GM18505 (cell line): ENCODE data around the gene MYRF.

ENCODE experiments used
- ATAC-seq: cut with Tn5 transposase; IDR thresholded peaks from one replicate; pipeline ENCODE4 v1.9.1; 2021; ENCODE audit not compliant: unreplicated experiment
- POLR2A ChIP-seq: IDR thresholded peaks from 4 replicates; pipeline ENCODE4 v1.6.1; 2011; ENCODE audit warnings: borderline replicate concordance; ENCODE audit not compliant: insufficient read depth, insufficient read length; ENCODE audit errors: extremely low read depth

Gene MYRF

DNA sequence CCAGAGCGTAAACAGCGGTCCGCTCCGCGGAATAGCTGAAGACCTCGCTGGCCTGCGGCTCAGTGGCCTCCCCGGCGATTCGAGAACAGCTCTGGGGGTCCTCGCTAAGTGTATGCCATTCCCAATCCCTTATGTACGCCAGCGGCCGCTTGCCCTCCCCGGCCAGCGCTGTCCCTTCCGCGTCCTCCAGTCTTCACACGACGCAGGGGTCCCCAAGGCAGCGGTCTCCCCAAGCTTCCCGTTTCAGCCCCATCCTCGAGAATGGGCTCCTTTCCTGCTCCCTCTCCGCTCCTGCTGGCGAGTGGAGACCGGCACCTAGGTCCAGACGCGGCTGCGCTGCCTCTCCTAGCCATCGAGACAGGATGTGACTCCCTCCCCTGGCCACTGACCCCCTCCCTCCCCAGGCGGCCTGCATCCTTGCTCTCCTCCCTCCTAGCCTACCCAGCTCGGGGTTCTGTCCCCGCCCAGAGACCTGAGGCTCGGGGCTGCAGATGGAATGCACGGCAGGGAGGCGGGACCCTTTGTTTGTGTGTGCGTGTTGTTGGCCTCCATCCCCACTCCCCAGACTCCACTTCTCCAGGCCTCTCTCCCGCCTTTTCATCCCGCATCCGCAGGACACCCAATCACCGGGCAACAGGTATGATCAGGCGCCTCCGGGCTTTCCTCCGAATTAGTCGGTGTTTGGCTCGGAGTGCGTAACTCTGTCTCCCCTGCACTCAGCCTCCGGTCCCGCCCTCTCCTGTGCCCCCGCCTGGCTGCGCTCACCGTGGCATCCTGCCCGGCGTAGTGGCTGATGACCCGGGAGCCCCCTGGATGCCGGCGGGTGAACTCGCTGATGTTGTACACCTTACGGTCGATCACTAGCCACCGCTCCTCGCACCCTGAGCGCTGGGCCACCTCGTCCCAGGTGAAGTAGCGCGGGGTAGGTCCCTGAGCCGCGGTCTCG lies 63.6 kb downstream of the MYRF start:
- TF ChIP-seq POLR2A: peak; percentile 10
- ATAC-seq: peak; percentile 33

DNA sequence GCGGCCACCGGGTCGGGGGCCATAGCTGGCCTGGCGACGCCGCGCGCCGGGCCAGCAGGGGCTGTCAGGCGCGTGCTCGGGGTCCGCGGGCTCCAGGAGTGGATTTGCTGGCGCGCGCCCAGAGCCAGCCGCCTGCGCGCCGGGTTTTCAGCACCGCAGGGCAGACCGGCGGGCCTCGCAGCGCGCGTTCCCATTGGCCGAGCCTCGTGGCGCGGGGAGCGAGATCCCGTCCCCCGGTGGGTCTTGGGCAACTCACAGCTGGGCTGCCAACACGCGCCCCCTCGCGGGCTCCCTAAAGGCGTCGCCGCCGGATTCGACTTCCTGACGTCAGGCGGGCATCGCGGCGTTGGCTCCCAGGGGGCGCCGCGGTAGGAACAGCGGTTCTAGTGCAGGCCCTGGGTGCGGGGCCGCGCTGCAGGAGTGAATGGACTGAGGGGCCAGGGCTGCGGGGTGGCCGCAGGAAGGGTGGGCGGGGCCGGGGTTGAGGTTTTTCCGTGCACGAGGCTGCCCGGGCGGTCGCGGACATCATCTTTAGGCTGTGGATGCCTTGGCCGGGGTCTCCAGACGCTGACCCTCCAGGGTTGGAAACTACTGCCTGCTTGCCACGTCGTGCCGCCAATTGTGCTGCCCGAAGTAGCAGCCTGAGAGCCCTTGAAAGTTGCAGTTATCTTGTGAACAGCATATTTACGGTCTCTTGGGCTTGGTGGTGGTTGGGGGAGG lies 64.5 kb downstream of the MYRF start, which contains the start of gene FADS1:
TSS of gene FADS1 (minus strand) at position 268 of the 720 bp plus-strand sequence. CDS start at position 194, 74 bp downstream.
- TF ChIP-seq POLR2A: no peak
- ATAC-seq: peak; percentile 59

DNA sequence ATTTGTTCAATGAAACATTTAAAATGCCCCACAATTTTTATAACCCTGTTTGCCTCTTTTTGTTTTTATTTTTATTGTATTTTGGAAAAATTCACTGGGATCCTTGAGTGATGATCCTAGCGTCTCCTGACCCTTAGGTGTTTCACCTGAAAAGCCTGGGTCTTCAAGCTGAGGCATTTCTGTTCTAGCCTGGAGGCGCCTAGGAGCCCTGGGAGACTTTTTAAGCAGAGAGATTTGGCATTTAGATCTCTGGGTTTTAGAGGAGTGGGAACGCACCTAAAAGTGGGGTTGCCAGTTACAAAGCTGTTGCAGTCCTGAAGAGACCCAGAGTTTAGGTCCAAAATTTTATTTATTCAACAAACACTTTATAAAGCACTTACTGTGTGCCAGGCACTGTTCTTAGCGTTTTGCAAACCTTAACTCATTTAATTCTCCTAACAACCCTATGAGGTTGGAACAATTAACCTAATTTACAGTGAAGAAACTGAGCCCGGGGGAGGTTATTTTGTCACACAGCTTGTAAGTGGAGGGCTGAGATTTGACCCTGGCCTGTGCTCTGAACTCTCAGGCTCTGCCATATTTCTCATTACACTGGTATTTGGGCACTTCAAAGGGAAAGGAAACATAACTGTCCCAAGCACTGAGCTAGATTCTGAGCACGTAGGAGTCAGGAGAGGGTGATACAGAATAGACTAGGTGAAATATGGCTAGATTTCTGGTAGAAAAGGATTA lies 65.2 kb downstream of the MYRF start:
- no peak for TF ChIP-seq POLR2A
- ATAC-seq: no peak

DNA sequence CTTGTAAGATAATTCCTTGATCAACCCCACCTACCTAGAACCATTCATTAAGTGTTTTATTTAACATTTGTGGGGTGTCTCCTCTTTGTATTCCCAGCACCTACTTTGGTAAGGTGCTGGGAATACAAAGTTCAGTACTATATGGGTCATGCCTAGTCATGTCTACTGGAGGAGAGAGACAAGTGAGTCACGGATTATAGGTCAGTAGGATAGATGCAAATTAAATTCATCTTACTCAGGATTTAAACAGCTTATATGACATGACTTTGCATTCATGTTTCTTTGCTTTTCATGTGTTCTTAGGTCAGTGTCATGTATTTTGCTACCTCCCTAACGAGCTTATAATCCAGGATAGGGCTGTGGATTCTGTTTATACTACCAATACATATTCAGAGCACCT lies 67.7 kb downstream of the MYRF start:
- TF ChIP-seq POLR2A: no peak
- ATAC-seq: no peak

DNA sequence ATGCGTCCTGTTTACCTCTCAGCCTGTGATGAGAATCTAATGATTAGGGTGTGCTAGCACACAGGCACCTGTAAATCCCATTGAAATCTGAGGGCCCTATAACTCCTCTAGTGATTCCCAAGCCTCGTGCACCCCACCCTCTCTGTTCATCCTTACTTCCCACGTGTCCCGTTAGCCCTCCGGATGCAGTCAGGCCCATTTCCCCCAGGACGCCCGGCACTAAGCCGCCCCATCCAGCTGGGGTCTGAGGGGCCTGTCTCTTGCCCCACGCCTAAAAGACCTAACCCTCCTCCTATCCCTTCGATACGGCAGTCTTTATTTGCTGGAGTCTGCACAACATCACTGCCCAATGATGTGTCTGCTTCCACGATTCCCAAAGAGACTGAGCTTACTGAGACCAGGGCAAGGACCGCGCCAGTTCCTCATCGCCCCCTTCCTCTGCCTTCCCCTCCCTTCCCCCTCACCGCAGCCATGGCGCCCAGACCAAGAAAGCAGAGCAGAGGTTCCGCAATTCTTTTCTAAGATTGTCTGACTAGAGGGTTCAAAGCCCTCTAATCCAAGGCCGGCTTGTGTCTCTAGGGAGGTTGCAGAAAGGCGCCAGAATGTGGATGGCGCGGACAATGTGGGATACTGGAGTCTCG lies 74.6 kb downstream of the MYRF start:
- peak; percentile 19 for ATAC-seq
- TF ChIP-seq POLR2A: peak; percentile 2

DNA sequence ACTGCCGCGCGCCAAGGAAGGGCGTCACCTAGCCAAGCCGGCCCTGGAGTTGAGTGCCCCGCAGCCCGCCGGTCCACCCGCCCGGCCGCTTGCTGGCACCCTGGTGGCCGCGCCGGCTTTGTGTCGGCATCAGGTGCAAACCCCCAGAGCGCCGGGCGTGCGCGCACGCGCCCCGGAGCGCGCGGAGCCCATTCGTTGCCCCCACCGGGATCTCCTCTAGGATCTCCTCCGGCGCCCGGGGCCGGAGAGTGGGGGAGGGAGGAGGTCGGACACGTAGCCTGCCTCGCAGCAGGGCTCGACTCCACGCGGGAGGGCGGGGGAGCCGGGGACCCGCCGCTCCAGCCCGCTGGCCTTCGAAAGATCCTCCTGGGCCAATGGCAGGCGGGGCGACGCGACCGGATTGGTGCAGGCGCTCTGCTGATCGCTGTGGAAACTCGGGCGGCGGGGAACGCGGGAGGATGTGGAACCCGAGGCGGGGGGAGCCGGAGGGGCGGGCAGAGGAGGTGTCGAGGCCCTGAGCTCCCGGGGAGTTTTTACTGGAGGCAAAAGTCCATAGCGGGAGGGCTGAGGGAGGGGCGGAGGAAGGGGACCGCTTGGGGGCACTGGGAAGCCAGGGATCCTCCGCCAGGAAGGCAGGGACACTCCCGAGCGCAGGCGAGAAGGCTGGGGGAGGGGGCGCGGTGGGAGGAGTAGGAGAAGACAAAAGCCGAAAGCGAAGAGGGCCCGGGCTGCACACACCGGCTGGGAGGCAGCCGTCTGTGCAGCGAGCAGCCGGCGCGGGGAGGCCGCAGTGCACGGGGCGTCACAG lies 75.3 kb downstream of the MYRF start, which contains the start of gene FADS2:
TSS of gene FADS2 (plus strand) at position 730 of the 808 bp plus-strand sequence. CDS start 91 bp downstream, outside the sequence.
- ATAC-seq: peak; percentile 57

DNA sequence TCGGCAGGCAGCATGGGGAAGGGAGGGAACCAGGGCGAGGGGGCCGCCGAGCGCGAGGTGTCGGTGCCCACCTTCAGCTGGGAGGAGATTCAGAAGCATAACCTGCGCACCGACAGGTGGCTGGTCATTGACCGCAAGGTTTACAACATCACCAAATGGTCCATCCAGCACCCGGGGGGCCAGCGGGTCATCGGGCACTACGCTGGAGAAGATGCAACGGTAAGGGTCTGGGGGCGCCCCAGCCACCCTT lies 75.9 kb downstream of the MYRF start:
- ATAC-seq: no peak

More for the DNA sequence above, 75.3 kb downstream of the MYRF start, which contains the start of gene FADS2:
- TF ChIP-seq POLR2A: peak; percentile 76

DNA sequence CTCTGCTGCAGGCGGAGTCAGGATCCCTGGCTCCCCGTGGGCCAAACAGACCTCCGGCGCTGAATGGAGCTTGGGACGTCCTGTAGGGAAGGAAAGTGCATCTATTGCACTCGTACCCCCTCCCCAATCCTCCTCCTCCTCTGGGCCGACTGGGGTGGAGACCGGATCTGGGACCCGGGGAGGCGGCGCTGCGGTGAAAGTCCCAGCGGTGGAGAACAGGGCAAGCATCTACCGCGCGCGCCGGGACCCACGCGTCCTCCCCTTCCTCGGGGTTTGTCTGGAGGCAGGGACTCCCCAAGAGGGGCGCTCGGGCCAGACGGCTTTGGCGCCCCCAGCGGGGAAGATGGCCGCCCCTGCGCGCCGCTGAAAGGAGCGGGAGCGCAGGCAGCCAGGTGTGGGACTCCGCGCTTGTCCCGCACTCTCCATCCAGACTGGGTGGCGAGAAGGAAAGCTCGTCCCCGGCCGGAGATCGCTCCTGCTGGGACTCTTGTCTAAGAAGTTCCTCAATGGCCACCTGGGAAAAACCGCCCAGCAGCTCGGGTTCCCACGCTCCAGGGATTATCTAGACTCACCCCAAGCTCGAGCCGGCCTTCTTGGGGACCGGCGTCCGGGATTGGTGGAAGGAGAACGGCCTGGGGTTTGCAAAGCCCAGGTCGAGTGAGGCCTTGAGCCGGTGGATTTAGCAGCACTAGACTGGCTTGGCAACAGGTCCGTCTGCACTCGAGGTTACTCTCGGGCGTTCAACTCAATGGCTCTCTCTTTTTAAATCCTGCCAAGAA lies 76.4 kb downstream of the MYRF start:
- peak; percentile 19 for ATAC-seq
- peak; percentile 48 for TF ChIP-seq POLR2A

More for the DNA sequence above, 75.9 kb downstream of the MYRF start:
- TF ChIP-seq POLR2A: no peak

DNA sequence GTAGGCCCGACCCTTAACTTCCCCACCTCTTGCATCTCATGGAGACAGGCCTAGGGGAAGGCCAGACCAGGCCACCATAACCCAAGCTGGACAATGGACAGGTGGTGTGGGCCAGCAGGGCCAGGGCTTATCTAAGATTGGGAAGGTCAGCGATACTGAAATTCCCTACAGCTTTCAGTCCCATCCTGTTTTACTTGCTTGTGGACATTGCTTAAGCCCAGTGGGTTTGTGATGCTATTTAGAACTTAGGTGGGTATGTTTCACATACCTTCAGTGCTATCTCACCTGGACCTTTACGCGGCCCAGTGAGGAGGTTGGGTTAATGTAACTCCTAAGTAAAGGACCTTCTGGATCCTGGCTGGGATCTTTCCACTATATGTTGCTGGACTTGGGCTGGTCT lies 77.4 kb downstream of the MYRF start:
- TF ChIP-seq POLR2A: no peak
- ATAC-seq: no peak

DNA sequence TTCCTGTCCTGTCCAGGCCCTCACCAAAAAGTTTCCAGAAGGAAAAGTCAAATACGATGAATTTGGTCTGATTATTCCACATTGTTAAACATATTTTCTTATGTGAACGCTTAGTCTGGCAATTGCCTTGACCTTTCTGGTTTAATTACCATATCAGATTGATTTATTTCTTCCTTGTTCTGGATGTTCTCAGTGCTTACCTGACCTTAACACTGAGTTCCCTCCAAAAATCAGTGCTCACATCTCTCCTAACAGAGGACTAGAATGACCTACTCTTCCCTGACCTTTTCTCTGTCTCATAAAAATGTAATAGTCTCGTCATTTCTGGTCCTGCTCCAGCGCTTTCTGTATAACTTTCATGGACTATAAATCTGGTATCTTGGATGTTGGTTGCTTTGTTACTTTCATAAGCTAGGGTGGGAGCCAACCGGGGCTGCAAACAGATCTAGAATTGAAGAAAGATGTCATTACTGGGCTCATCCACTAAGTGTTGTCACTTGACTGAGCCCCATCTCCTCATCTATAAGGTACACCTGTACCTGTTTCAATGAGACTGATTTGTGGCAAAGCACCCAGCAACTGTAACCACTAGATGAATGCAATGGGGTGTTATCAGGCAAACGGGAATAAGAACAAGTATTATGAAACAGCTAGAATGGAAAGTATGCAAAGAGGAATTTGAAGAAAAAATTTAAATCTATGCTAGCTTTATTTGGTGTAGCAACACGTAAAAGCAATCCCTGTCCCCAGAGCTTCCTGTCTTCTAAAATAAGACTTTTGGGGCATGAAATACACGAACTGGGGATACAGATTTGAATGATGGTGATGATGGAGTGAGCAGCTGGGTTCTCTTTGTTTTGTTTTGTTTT lies 78.0 kb downstream of the MYRF start:
- no peak for ATAC-seq
- TF ChIP-seq POLR2A: no peak
